Activated CD4-positive, alpha-beta T cell treated with anti-CD3 and anti-CD28 coated beads for 48 hours (primary cell): ENCODE measurements around the gene SUPT7L.
"Not testable (repeated sequence)": the region's sequence is repeated elsewhere in the genome, so short reads cannot be mapped to it uniquely, and the experiment has no call there.

Experiments used
- DNase-seq: peaks from one replicate; pipeline ENCODE4 v3.0.0-alpha.2; 2020

SUPT7L gene

GRCh38 chr2:27634291-27634690 is 29.1 kb downstream of the SUPT7L start:
- no peak for DNase-seq

DNA sequence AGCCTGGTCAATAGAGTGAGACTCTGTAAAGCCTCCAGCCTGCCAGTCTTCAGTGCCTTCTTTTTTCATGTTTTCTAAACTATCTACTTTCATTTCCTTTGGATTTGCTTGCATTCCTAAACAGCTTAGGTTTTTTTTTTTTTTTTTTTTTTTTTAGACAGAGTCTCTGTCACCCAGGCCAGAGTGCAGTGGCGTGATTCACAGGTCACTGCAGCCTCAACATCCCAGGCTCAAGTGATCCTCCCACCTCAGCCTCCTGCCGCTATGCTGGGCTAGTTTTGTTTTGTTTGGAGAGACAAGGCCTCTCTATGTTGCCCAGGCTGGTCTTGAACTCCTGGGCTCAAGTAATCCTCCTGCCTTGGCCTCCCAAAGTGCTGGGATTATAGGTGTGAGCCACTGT is 33.2 kb downstream of the SUPT7L start:
- DNase-seq: not testable (repeated sequence)

DNA sequence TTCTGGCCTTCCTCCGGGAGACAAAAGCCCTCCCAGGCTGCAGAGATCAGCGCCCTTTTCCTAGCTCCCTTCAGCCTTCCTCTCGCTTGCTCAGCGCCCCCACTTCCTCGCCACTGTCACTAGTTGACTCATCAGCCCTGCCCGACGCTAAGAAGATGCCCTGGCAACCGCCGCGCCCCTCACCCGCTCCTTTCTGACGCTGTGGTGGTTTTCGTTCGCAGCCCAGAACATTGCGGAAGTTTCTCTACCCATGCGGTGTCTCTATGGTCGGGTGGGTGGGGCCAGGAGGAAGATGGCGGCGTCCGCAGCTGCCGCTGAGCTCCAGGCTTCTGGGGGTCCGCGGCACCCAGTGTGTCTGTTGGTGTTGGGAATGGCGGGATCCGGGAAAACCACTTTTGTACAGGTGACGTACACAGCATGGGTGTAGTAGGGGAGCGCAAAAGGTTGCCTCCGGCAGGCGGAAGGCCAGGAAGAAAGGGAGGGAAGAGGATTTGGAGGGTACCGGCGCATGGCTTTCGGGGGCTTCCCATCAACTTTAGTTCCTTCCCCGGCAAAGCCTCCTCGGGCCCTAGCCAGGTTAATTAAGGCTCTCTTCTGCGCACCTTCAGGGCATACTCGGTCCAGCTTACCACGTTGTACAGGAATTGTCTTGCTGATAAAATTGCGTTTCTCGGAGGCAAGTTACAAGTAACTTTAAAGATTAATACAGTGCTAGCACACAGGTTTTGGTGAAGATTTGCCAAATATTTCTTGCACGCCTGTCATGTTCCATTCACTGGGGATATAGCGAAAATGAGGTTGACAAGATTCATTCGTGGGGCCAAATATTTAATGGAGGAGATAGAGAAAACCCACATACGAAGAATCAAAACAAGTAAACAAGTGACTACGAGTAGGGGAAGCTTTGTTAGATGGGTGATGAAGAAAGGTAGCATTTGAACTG is 34.4 kb downstream of the SUPT7L start, which contains the start of the genes CCDC121 and GPN1:
Gene CCDC121, minus strand, starts transcription at position 246 of the 943 bp plus-strand sequence. CDS start 1,213 bp downstream, outside the sequence.
Gene GPN1, plus strand, starts transcription at position 284 of the 943 bp plus-strand sequence. Its CDS starts 9 bp downstream, at position 293.
- DNase-seq: peak; percentile 97

- DNase-seq: no peak
Observed at GRCh38 chr2:27627963-27628766, 35.2 kb downstream of the SUPT7L start.

DNA sequence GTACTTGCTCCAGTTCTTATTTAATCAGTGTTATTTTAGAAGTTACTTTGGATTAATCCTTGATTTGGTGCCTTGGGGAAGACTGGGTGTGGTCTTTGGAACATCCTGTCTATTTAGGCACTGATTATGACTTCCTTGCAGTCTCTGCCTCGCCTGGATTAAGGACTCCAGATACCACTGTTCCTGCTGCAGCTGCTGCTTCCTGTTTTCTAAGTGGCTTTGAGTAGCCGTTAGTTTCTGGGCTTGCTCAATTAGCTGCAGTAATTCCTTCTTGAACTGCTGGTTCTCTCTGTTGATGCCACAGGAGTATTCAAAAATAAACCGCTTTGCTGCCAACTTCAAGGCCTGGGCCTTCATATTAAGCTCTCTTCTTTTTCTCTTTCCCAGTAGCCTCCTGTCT is 36.5 kb downstream of the SUPT7L start:
- DNase-seq: not testable (repeated sequence)

DNA sequence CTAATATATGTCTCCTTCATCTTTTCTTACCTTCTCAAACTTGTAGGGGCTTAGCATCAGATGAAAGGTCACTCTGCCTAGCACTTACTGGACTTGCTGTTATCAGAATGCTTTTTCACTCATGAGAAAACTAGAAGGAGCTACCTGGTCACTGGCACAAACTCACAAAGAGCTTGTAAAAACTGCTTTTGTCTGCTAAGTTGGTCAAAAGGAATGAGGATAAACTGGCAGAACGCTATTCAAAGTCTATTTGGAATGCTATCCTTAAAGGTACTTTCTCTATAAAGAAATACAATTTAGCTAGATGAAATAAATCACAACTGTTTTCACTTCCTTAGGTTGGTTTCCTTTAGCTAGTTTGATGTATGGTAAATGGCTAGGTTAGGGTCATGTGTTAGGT is 37.1 kb downstream of the SUPT7L start:
- DNase-seq: not testable (repeated sequence)

- no peak for DNase-seq
Observed at GRCh38 chr2:27624943-27625342, 38.5 kb downstream of the SUPT7L start.

- no peak for DNase-seq
Observed at GRCh38 chr2:27622921-27623384, 40.5 kb downstream of the SUPT7L start.

DNA sequence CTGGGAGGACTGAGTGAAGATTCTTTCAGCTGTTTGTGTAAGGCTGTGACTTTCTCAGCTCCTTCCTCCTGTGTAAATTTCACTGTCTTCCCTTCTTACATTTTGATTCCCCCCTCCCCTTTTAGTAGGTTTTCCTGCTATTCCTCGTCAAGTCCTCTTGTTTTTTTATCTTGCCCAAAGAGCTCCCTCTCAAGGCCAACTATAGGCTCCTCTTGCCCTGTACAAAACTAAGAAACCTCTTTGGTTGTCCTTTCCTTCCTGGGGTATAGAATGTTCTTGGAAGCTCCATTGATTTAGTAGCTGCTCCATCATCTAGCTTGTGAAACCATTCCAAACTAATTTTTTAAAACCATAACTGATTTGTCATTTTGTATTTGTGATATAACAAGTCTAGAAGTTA is 41.9 kb downstream of the SUPT7L start:
- DNase-seq: no peak

- no peak for DNase-seq
Observed at GRCh38 chr2:27615316-27615715, 48.1 kb downstream of the SUPT7L start.

DNA sequence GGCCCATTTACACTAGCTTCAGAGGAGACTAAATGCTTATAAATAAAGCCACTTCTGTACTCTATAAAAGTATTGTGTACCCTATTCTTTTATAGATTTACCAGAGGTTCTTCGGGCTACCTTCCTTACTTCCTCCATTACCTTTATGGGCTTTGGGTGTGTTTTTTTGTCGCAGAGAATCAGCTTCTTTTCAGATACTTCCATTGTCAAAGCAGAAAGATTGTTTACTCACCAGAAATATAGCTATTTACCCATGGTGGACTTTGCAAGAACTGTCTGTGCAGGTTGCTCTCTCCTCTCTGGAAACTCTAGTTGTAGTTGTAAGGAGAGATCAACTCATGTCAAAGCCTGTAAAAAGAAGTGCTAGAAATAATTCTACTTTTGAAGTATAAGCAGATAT is 49.4 kb downstream of the SUPT7L start:
- DNase-seq: no peak

DNA sequence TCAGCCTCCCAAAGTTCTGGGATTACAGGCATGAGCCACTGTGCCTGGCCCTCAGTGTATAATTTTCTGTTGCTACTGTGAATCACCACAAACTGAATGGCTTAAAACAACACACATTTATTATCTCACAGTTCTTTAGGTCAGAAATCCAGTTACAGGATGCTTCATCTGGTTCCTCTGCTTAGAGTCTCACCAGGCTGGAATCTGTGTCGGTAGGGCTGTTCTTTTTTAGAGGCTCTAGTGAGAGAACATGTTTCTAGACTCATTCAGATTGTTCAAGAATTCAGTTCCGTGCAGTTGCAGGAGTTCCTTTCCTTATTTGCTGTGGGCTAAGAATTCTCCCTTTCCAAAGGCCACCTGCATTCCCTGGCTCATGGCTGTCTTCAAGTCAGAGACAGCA is 56.8 kb downstream of the SUPT7L start:
- DNase-seq: no peak
